Neutrophil (primary cell): ENCODE results near the gene ANGEL1.

Experiments used
- H3K27ac ChIP-seq: fragments of 200-600 bp; sonication (generic); 2 replicates; pipeline ENCODE4 v1.5.1; 2016; ENCODE audit warnings: mild to moderate bottlenecking, moderate library complexity
- H3K27me3 ChIP-seq: fragments of 200-600 bp; sonication (generic); 2 replicates; pipeline ENCODE4 v1.6.0; 2016; ENCODE audit warnings: mild to moderate bottlenecking
- H3K36me3 ChIP-seq: fragments of 200-600 bp; sonication (generic); 2 replicates; pipeline ENCODE4 v1.5.1; 2017
- H3K4me1 ChIP-seq, 2 experiments: fragments of 200-600 bp in 1 of 2; sonication (generic) in 1 of 2; 1 replicate in 1 of 2; 2 replicates in 1 of 2; pipeline versions ENCODE4 v1.5.1 to v1.6.1; 2013 to 2016; ENCODE audit warnings: low read depth in 1 of 2, low read length in 1 of 2, mild to moderate bottlenecking in 1 of 2, moderate library complexity in 1 of 2; ENCODE audit not compliant: control insufficient read depth in 1 of 2, insufficient read depth in 1 of 2
- H3K4me3 ChIP-seq, 2 experiments: fragments of 200-600 bp in 1 of 2; sonication (generic) in 1 of 2; 1 replicate in 1 of 2; 2 replicates in 1 of 2; pipeline ENCODE4 v1.5.1; 2013 to 2016; ENCODE audit warnings: low read depth in 1 of 2, low read length in 1 of 2, mild to moderate bottlenecking in 1 of 2, moderate library complexity in 1 of 2
- H3K9me3 ChIP-seq: fragments of 200-600 bp; sonication (generic); 2 replicates; pipeline ENCODE4 v1.5.1; 2016
- TF ChIP-seq, protein P1 (sequence below): fragments of 200-600 bp; sonication (generic); IDR thresholded peaks from 2 replicates; pipeline ENCODE4 v1.5.1; 2016; ENCODE audit warnings: antibody characterized with exemption

The ANGEL1 gene

DNA sequence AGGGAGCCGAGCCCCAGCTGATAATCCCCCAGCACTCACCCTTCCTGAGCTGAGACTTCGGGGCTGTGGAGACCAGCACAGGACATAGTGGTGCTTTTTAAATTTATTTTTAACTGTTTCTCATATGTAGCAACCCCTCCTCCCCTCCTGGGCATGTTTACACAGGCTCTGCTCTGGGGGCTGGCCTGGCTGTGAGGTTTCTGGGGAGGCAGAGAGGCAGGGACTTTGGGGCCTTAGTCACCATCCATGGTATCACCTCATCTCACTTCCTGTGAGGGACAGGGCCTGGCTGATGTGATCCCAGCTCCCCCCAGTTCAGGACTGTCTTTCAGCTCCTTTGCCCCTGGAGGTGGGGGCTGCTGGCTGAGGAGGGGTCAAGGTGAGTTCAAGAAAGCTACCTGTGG lies 31.0 kb downstream of the ANGEL1 start:
- Histone ChIP-seq H3K27me3 (no peaks in the 10 kb centered on the region), H3K4me3 (no peak overlapping the region), H3K9me3 (no peaks in the 10 kb centered on the region), H3K4me1 (peaks cover 6% of the 10 kb centered on the region in 2 experiments), H3K27ac (no peak overlapping the region), H3K36me3 (peaks cover 11% of the 10 kb centered on the region)
- TF ChIP-seq, protein P1, sequence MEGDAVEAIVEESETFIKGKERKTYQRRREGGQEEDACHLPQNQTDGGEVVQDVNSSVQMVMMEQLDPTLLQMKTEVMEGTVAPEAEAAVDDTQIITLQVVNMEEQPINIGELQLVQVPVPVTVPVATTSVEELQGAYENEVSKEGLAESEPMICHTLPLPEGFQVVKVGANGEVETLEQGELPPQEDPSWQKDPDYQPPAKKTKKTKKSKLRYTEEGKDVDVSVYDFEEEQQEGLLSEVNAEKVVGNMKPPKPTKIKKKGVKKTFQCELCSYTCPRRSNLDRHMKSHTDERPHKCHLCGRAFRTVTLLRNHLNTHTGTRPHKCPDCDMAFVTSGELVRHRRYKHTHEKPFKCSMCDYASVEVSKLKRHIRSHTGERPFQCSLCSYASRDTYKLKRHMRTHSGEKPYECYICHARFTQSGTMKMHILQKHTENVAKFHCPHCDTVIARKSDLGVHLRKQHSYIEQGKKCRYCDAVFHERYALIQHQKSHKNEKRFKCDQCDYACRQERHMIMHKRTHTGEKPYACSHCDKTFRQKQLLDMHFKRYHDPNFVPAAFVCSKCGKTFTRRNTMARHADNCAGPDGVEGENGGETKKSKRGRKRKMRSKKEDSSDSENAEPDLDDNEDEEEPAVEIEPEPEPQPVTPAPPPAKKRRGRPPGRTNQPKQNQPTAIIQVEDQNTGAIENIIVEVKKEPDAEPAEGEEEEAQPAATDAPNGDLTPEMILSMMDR = no peak

DNA sequence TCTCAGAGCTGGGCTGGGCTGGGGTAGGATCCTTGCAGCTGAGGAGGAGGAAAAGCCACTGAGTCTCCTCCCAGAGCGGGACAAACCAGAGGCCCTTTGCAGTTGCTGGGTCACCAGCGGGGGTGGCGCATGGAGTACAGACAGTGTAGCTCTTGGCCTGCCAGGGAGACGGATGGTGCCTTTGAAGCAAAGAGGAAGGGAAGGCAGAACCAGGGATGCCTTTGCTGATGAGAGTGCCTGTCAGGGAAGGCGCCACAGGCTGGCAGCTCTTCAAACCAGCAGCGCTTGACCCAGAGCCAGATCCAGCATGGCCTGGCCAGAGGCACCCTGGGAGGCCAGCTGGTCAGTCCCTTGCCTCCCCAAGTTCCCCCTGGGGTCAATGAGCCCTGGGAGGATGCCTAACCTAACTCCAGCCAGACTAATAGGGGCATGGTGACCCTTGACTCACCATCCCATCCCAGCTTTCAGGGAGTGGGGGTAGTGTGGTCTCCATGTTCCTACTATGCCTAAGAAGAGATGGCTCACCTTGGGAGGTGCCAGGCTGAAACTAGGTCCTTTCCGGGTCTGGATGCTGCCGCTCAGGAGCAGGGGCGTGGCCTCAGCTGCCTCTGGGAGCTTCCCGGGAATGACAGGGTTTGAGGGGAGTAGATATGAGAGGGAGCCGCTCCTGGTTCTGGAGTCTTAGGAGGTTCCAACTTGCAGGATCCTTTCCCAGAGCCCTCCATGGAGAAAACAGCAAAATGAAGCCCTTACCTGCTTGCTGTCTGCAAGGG lies 31.6 kb downstream of the ANGEL1 start:
- peaks cover 11% of the 10 kb centered on the region for H3K36me3 ChIP-seq
- H3K4me1 ChIP-seq = peaks cover 6% of the 10 kb centered on the region in 2 experiments
- H3K27me3 ChIP-seq = no peaks in the 10 kb centered on the region
- no peaks in the 10 kb centered on the region for H3K9me3 ChIP-seq
- TF ChIP-seq, protein P1 = no peak
- H3K4me3 ChIP-seq = no peak overlapping the region
- H3K27ac ChIP-seq = no peak overlapping the region

DNA sequence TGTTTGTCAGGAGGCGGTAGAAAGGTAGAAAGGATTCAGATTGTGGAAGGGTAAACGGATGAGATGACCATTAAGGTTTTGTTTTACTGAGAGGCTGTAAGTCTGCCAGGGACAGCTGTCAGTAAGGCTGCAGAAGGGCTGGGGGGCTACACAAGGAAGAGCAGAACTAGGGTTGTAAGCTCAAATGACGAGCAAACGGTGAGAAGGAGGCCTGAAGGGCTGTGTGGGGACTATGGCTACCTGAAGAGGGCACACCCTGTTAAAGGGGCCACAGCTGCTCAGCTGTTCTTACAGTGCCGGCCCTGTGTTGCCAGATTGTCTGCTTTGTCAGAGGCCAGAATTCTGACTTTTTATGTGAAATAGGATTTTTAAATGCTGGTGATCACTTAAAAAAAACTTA lies 32.3 kb downstream of the ANGEL1 start:
- no peaks in the 10 kb centered on the region for H3K27me3 ChIP-seq
- peaks cover 11% of the 10 kb centered on the region for H3K36me3 ChIP-seq
- TF ChIP-seq, protein P1 = no peak
- no peak overlapping the region for H3K27ac ChIP-seq
- H3K4me1 ChIP-seq = peaks cover 6% of the 10 kb centered on the region in 2 experiments
- no peaks in the 10 kb centered on the region for H3K9me3 ChIP-seq
- no peak overlapping the region for H3K4me3 ChIP-seq

DNA sequence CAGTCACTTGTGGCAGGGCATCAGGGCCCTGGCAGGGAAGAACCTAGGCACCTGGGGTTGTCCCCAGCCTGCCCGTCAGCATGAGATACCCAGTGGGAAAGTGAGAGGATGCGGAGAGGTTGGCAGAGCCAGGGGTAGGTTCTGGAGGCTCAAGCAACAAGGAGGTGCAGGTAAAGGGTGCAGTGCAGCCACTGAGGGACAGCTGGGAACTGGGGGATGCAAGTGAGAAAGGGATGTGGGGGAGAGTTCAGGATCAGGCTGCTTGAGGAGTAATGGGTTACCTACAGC lies 32.7 kb downstream of the ANGEL1 start:
- TF ChIP-seq, protein P1 = no peak
- Histone ChIP-seq H3K4me1 (peaks cover 6% of the 10 kb centered on the region in 2 experiments), H3K27me3 (no peaks in the 10 kb centered on the region), H3K4me3 (no peak overlapping the region), H3K27ac (no peak overlapping the region), H3K9me3 (no peaks in the 10 kb centered on the region), H3K36me3 (peaks cover 11% of the 10 kb centered on the region)

DNA sequence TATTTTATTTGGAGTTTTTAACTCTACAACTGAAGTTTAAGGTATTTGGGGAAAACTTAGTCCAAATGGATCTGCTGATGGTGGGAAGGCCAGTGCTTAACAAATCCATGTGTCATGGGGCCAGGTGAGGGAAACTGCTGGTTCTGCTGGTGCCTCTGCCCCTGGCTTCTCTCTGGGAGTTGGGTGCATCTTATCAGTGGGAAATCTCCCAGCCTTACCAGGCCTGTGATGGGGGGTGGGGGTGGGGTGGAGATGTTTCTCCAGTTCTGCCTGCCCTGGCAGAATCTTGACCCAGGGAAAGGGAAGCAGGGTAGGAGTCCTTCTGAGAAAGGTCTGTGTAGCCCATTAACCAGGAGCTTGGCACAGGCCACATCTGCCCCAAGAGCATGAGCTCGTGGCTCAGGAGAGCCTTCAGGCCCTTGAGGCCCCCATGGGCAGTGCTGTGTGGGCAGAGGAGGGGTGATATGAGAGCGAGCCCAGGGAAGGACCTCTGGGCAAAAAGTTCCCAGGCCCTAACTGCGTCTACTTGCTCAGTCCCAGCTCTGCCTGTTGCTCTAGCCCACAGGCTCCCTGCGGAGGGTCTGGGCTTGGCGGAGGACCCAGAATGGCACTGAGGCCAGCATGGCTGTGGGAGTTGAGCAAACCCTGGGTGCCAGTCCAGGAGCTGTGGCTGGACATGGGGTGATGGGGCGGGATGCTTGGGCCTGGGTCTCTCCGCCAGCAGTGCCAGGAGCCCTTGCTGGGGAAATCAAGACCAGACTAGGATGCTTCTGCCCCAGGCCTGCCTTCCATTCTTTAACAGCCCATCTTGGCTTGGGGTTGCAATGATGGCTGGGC lies 33.2 kb downstream of the ANGEL1 start:
- no peaks in the 10 kb centered on the region for H3K27me3 ChIP-seq
- H3K27ac ChIP-seq = no peak overlapping the region
- H3K4me3 ChIP-seq = no peak overlapping the region
- H3K36me3 ChIP-seq = peaks cover 11% of the 10 kb centered on the region
- H3K4me1 ChIP-seq = peaks cover 6% of the 10 kb centered on the region in 2 experiments
- no peaks in the 10 kb centered on the region for H3K9me3 ChIP-seq
- TF ChIP-seq, protein P1 = no peak
